Activated T-cell treated with anti-CD3 and anti-CD28 coated beads, Interleukin-2, amount 50 U/mL, for 48 hours (primary cell): Measurements from ENCODE around the gene KLF15.

Experiments used
- DNase-seq, 2 experiments: peaks; one replicate each; pipeline ENCODE4 v3.0.0-alpha.2; 2020

KLF15 gene

DNA sequence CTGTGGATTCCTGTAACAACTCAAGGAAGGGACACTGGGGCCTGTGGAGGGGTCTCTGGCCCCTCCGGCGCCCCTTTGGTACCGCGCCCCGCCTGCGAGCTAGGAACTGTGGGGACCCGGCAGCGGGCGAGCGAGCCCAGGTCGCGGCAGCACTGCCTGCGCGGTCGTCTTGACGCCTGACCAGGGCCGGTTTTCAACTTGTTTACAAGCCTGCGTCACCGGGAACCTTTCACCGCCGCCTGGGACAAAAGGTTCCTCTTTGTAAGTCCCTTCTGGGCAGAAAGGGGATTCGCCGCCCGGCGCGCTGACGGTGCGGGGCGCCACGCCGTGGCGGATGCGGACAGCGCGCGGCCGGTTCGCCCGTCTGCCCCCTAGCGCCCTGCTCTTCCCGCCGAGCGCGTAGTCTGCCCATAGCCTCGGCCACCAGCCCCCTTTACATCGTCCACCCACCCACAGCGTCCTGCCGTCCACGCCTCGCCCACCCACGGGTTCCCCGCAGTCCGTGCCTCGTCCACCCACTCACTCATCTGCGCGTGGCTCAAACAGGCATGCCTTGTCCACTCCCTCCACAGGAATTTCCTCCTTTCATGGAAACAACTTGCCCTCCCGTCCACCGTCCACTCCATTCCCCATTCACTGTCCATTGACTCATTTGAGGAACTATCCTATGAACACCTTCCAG, 32.0 kb upstream of the KLF15 start:
- DNase-seq = peak; percentile 58 to 67

DNA sequence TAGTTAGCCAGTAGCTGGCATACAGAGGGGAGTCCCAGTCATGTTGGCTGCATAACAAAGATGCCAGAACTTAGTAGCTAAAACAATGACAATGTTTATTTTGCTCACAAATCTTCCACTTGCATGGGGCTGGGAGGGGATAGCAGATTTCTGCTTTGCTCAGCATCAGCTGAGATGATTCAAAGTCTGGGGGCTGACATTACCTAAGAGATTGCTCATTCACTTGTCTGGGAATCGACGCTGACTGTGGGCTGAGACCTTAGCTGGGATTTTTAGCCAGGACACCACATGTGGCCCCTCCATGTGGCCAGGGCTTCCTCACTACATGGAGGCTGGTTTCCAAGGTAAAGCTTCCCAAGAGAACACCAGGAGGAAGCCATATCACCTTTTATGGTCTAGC, 24.8 kb upstream of the KLF15 start:
- no peak for DNase-seq

- DNase-seq = no peak
These were observed 23.0 kb upstream of the KLF15 start for GRCh38 chr3:126380011-126380768.

- no peak for DNase-seq
These were observed 21.1 kb upstream of the KLF15 start for GRCh38 chr3:126378341-126378751.

GRCh38 chr3:126377211-126377610, 20.0 kb upstream of the KLF15 start:
- no peak for DNase-seq

DNA sequence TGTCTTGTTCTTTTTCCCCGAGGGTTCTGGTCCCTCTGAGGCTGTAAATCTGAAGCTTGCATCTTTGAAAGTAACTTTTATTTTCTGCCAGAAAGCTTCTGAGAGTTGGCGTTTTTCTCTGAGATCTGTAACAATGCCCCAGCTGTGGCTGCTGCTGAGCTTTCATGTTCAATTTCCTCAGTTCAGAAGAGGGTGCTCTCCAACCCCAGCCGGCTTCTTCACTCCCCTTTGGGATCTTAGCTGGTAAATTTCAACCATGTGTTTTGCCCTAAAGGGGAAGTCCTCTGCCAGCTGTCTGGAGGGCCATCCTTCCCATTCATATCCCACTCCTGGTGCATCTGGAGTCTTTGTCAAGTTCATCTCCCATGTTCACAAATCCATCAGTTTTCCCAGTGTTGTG, 19.2 kb upstream of the KLF15 start:
- DNase-seq = no peak

GRCh38 chr3:126375835-126376331, 18.7 kb upstream of the KLF15 start:
- no peak for DNase-seq

- no peak for DNase-seq
These were observed 16.7 kb upstream of the KLF15 start for GRCh38 chr3:126373682-126374601.

GRCh38 chr3:126373146-126373613, 16.0 kb upstream of the KLF15 start:
- no peak for DNase-seq

- no peak for DNase-seq
These were observed 15.4 kb upstream of the KLF15 start for GRCh38 chr3:126372413-126373145.

GRCh38 chr3:126371096-126371705, 14.0 kb upstream of the KLF15 start:
- no peak for DNase-seq

GRCh38 chr3:126370606-126371005, 13.4 kb upstream of the KLF15 start:
- DNase-seq = no peak

DNA sequence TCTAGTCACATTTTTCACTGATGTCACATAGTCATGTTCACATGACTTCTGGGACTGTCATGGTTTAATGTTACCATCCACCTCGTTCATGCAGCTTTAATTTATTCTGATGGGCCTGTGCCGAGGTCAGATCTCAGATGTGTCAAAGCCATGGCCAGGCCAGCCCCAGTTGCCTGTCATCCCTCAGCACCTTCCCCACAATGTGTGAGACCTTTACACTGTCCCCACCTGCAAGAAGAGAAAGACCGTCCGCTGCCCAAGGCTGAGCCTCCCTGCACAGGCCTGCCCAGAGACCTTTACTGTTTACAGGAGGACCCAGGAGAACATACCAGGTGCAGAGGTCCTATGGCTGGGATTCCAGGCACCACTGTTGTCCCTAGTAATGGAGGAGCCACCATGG, 12.8 kb upstream of the KLF15 start:
- no peak for DNase-seq

DNA sequence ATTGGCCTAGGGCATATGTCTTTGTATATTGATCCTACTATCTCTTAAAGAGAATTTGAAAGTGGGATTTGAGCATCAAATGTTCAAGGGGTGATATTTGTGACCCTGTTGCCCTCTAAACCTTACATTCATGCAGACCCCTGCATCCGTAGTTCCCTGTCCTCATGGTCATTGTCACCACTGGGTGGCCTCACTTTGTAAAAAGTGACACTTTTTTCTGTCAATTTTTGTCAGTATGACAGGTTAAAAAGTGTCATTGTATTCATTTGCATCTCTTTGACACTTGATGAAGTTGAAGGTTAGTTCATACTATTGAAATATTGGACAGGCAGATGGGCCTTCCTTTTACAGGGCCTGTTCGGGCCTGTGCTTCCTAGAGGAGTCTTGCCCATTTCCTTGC, 12.3 kb upstream of the KLF15 start:
- DNase-seq = no peak

DNA sequence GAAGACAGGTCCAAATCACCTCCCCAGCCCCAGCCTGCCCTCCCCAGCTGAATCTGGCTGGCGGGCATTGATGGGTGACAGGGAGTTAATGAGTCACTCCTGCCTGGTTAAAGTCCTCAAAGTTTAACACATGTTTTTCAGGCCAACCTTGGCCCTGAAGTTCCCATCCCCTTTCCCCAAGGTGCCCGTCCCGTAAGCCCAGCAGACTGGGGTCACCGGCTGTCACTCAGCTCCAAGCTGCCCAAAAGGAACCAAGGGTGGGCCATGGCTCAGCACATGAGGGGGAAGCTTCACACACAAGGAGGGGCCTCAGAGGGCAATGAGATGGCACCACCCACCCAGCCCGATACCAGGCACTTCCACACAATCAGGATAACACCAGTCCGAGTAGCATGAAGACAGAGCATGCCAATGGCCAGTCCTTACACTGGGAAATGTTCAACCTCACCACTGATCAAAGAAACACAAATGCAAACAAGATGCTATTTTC, 10.2 kb upstream of the KLF15 start:
- no peak for DNase-seq

GRCh38 chr3:126365351-126366277, 8.4 kb upstream of the KLF15 start:
- DNase-seq = no peak

DNA sequence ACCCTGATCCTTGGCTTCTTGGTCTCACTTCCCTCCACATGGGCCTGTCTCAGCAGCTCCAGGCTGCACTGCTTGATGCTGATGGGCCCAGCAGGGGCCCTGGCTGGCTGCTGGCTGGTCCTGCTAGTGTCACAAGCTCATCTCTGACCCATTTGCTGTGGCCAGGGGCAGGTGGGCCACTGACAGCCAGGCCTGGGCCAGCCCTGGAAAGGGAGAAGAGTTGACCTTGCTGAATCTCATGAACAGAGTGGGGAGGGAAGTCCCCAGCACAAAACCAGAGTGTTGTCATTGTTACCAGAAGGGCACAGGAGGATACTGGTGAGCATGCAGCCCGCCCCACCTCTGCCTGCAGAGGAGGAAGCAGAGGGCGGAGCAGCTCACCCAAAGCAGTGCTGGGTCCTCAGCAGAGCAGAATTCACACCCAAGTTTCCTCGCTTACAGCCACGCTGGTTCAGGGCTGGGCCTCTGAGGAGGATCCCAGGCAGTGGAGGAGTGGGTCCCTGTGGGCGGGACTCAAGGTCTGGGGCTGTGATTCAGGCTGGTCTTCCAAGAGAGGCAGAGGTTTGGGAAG, 7.6 kb upstream of the KLF15 start:
- no peak for DNase-seq

DNA sequence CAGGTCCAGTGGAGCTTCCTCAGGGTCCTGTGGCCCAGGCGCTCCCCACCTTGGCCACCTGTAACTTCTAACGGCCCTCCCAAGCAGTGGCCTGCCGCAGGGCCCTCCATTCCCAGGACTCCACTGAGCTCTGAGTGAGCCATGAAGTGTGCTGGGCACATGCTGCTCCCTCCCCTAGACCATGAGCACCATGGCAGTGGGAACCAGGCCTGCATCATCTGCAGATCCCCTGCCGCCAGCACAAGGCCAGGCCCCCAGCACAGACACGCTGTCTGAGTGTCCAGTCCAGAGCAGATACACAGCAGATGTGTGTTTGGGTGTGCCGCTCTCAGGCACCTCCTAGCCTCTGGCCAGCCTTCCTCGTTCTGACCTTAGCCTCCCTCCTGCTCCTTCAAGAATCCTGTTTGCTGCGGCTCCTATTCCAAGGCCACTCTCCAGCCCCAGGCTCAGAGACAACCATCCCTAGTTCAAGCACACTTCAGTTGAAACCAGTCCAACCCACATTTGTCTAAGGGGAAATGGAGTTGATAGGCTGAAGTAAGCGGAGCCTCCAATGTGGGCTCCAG, 7.0 kb upstream of the KLF15 start:
- DNase-seq = no peak

- no peak for DNase-seq
These were observed 4.0 kb upstream of the KLF15 start for GRCh38 chr3:126361211-126361610.

GRCh38 chr3:126360714-126361060, 3.5 kb upstream of the KLF15 start:
- no peak for DNase-seq
